Kidney glomerular epithelial cell (primary cell): ENCODE results near the gene NHERF2.
A peak's percentile ranks its signal among the peaks of the same experiment; 100 is the strongest.
"Not testable (repeated sequence)": the region's sequence is repeated elsewhere in the genome, so short reads cannot be mapped to it uniquely, and the experiment has no call there.

Source experiments
- DNase-seq: peaks from one replicate; lab custom pipeline; 2025; lab: John Stamatoyannopoulos, UW

The NHERF2 gene

GRCh38 chr16:2007081-2007836, 19.4 kb upstream of the NHERF2 start:
- no peak for DNase-seq

GRCh38 chr16:2008009-2008526, 18.6 kb upstream of the NHERF2 start:
- no peak for DNase-seq

GRCh38 chr16:2008631-2009163, 18.0 kb upstream of the NHERF2 start:
- no peak for DNase-seq

- no peak for DNase-seq
Observed at GRCh38 chr16:2009164-2009711, 17.5 kb upstream of the NHERF2 start.

GRCh38 chr16:2009791-2010510, 16.8 kb upstream of the NHERF2 start, which contains the start of gene ZNF598:
TSS of gene ZNF598 (minus strand) at chr16:2009821.
- peak; percentile 53 for DNase-seq

- not testable (repeated sequence) for DNase-seq
Observed at GRCh38 chr16:2011726-2012125, 15.0 kb upstream of the NHERF2 start.

GRCh38 chr16:2013527-2013926, 13.2 kb upstream of the NHERF2 start:
- DNase-seq = no peak

- DNase-seq = no peak
Observed at GRCh38 chr16:2015117-2015946, 11.4 kb upstream of the NHERF2 start.

GRCh38 chr16:2015947-2016208, 10.8 kb upstream of the NHERF2 start:
- no peak for DNase-seq

- DNase-seq = no peak
Observed at GRCh38 chr16:2016407-2016922, 10.2 kb upstream of the NHERF2 start.

GRCh38 chr16:2019518-2019920, 7.2 kb upstream of the NHERF2 start, which contains the start of gene NPW:
TSS of gene NPW (plus strand) at chr16:2019785.
- no peak for DNase-seq

- DNase-seq = no peak
Observed at GRCh38 chr16:2019921-2020831, 6.5 kb upstream of the NHERF2 start.

GRCh38 chr16:2022723-2023091, 4.0 kb upstream of the NHERF2 start:
- DNase-seq = peak; percentile 18

GRCh38 chr16:2023092-2024031, 3.3 kb upstream of the NHERF2 start:
- peak; percentile 81 for DNase-seq

- DNase-seq = no peak
Observed at GRCh38 chr16:2024032-2024420, 2.7 kb upstream of the NHERF2 start.

- no peak for DNase-seq
Observed at GRCh38 chr16:2025251-2025650, 1.5 kb upstream of the NHERF2 start.

GRCh38 chr16:2025878-2026460, 733 bp upstream of the NHERF2 start:
- DNase-seq = no peak

- peak; percentile 33 for DNase-seq
Observed at GRCh38 chr16:2027024-2028010, 615 bp downstream of the NHERF2 start.
